Panc1 (cell line): ENCODE data around the gene ZHX3. TPM values are rescaled to one million over a fixed set of nuclear protein-coding genes. Genes with fewer than 3 reads are reported as not detected.

Experiments used
- ATAC-seq: fragments of 200-7000 bp; cut with Tn5 transposase; 2 replicates; pipeline ENCODE4 v1.9.1; 2020; ENCODE audit warnings: mild to moderate bottlenecking, moderate library complexity
- Bru-seq: library from RNA; stranded (reverse); fragments of 400-500 nt; gene quantifications from one replicate; lab custom pipeline; 2021; lab: Mats Ljungman, UMichigan
- BruChase-seq, 2 experiments: library from RNA; stranded (reverse); fragments of 400-500 nt; gene quantifications; one replicate each; lab custom pipeline; 2021; lab: Mats Ljungman, UMichigan
- BruUV-seq: library from RNA; stranded (reverse); fragments of 400-500 nt; replicated peaks from 2 replicates; lab custom pipeline; 2021; lab: Mats Ljungman, UMichigan
- CTCF ChIA-PET: fragments of 300-600 bp; sonication (Branson Sonifier 250); formaldehyde crosslinking; loops from one replicate; lab custom pipeline; 2022; ENCODE audit warnings: antibody characterized with exemption; lab: Charles Lee
- POLR2A ChIA-PET: fragments of 300-600 bp; sonication (Branson Sonifier 250); formaldehyde crosslinking; loops from one replicate; lab custom pipeline; 2022; ENCODE audit warnings: antibody characterized with exemption; lab: Charles Lee
- DNase-seq: peaks from one replicate; pipeline ENCODE4 v3.0.0-alpha.2; 2010; ENCODE audit warnings: low read depth, low spot score
- H3K27ac ChIP-seq: 2 replicates; pipeline ENCODE4 v1.5.1; 2011; ENCODE audit warnings: mild to moderate bottlenecking, low read length, inconsistent platforms
- H3K27me3 ChIP-seq: fragments of 200-500 bp; sonication (Bioruptor generic); 2 replicates; pipeline ENCODE4 v1.6.0; 2014; ENCODE audit warnings: low read length, inconsistent platforms; ENCODE audit not compliant: control insufficient read depth, insufficient read depth
- H3K36me3 ChIP-seq: fragments of 200-500 bp; sonication (Bioruptor generic); 2 replicates; pipeline ENCODE4 v1.5.1; 2014; ENCODE audit warnings: inconsistent platforms, mild to moderate bottlenecking, low read length, moderate library complexity; ENCODE audit not compliant: control insufficient read depth, insufficient read depth
- H3K4me1 ChIP-seq: 2 replicates; pipeline ENCODE4 v1.5.1; 2011; ENCODE audit warnings: inconsistent platforms, mild to moderate bottlenecking, low read length, moderate library complexity; ENCODE audit not compliant: control insufficient read depth, insufficient read depth
- H3K4me3 ChIP-seq, 2 experiments: 2 replicates each; pipeline ENCODE4 v1.5.1; 2011 to 2012; ENCODE audit warnings: low read depth in 2 of 2, low read length in 2 of 2, mild to moderate bottlenecking in 2 of 2, inconsistent platforms in 1 of 2, moderate library complexity in 1 of 2
- H3K9me3 ChIP-seq: fragments of 200-500 bp; sonication (Bioruptor generic); 2 replicates; pipeline ENCODE4 v1.5.1; 2014; ENCODE audit warnings: low read depth, mild to moderate bottlenecking, inconsistent platforms, low read length, moderate library complexity; ENCODE audit not compliant: control insufficient read depth, insufficient read depth
- CTCF ChIP-seq: fragments of 450-650 bp; IDR thresholded peaks from 2 replicates; pipeline ENCODE4 v1.5.1; 2017; ENCODE audit warnings: mild to moderate bottlenecking
- POLR2AphosphoS5 ChIP-seq: IDR thresholded peaks from 2 replicates; pipeline ENCODE4 v1.6.1; 2012; ENCODE audit warnings: mild to moderate bottlenecking, low read depth, low read length, moderate library complexity
- REST ChIP-seq, 2 experiments: IDR thresholded peaks; 2 replicates each; pipeline ENCODE4 v1.6.1; 2011 to 2012; ENCODE audit warnings: low read depth in 2 of 2, control low read depth in 1 of 2, low read length in 1 of 2, mild to moderate bottlenecking in 1 of 2, moderate library complexity in 1 of 2; ENCODE audit not compliant: insufficient read depth in 1 of 2
- SIN3A ChIP-seq: IDR thresholded peaks from 2 replicates; pipeline ENCODE4 v1.6.1; 2012; ENCODE audit warnings: low read depth, mild to moderate bottlenecking, low read length, moderate library complexity, borderline replicate concordance; ENCODE audit not compliant: insufficient read depth
- TCF7L2 ChIP-seq: IDR thresholded peaks from 2 replicates; pipeline ENCODE4 v1.6.1; 2011; ENCODE audit warnings: mild to moderate bottlenecking, low read depth, low read length, inconsistent platforms
- in situ Hi-C: cut with HindIII; loops from 2 replicates; pipeline ENCODE4 v1.10.0; 2016; ENCODE audit warnings: low sequenced_read_pairs, low pct_unique_long_range_greater_than_20kb
- intact Hi-C: fragments of 100-400 bp; cut with micrococcal nuclease; formaldehyde crosslinking; loops from one replicate; pipeline ENCODE4 v1.10.0; 2022; ENCODE audit not compliant: unreplicated experiment
- long read RNA-seq: library from polyadenylated mRNA; unstranded; transcript quantifications from one replicate; pipeline ENCODE4 v2.0.0, GENCODE V29; 2021; ENCODE audit not compliant: unreplicated experiment
- polyA plus RNA-seq: library from polyadenylated mRNA; unstranded; fragments of >200 nt; gene quantifications from one replicate; pipeline ENCODE4 v1.2.1, GENCODE V29; 2012; ENCODE audit warnings: missing spikeins; ENCODE audit not compliant: insufficient read length
- total RNA-seq: library from RNA; stranded (reverse); gene quantifications from one replicate; pipeline ENCODE4 v1.2.1, GENCODE V29; 2021; ENCODE audit not compliant: unreplicated experiment

Gene ZHX3
- total RNA-seq, result 19.8 TPM
- 9.0 TPM for polyA plus RNA-seq
- percentile 62 among the genes with signal in this experiment for Bru-seq, nascent RNA
- BruChase-seq, experiment 1, labeled RNA remaining after a 2-hour chase, result percentile 61 among the genes with signal in this experiment
- percentile 65 among the genes with signal in this experiment for BruChase-seq, experiment 2, labeled RNA remaining after a 6-hour chase
- long read RNA-seq, full-length matches to known transcripts, result 2 of 19 reads
- long read RNA-seq, partial matches to known transcripts, result 3 of 19 reads
- long read RNA-seq, other reads (novel, unspliced or antisense), result 14 of 19 reads

GRCh38 chr20:41317546-41318270 lies at the start of gene ZHX3:
ZHX3 (minus strand) TSS chr20:41317731; CDS start chr20:41204916, 112,815 bp downstream.
- Histone ChIP-seq H3K4me1 (peaks cover 11% of the 10 kb centered on the region), H3K27ac (peak within 1 kb of the TSS; percentile 85), H3K4me3 (peak within 1 kb of the TSS; percentile 71 to 89), H3K27me3 (no peaks in the 10 kb centered on the region), H3K36me3 (no peaks in the 10 kb centered on the region), H3K9me3 (no peaks in the 10 kb centered on the region)
- ATAC-seq (peak; percentile 99), DNase-seq (no peak)
- POLR2A ChIA-PET, result no interaction called here
- intact Hi-C loops (no loop called here), in situ Hi-C loops (no loop called here)
- CTCF ChIA-PET, result interaction anchor here (0.7 kb wide), 1 partner anchor 12 kb away, joined by 3 read pairs; no protein-coding TSS in a partner anchor
- peak; percentile 55; the same call in 1 of the 2 replicates for TF ChIP-seq POLR2AphosphoS5
- no peak for TF ChIP-seq REST (IDR thresholded peaks at IDR 0.05; ENCODE audit: insufficient read depth in 1 of 2, low read depth in 2 of 2, low read length in 1 of 2)
- no TSS peak for BruUV-seq

- intact Hi-C loops, result no loop called here
- no peak for ATAC-seq
Measured at GRCh38 chr20:41367393-41367695, 49.8 kb upstream of the ZHX3 start.

More at GRCh38 chr20:41367393-41367695, 49.8 kb upstream of the ZHX3 start:
- BruUV-seq, result no TSS peak
- H3K4me1 ChIP-seq, result no peaks in the 10 kb centered on the region
- no peaks in the 10 kb centered on the region for H3K9me3 ChIP-seq
- H3K27me3 ChIP-seq, result no peaks in the 10 kb centered on the region; the same call in 1 of the 2 replicates
- in situ Hi-C loops, result no loop called here
- H3K4me3 ChIP-seq, result no peak overlapping the region
- H3K36me3 ChIP-seq, result no peaks in the 10 kb centered on the region
- POLR2A ChIA-PET, result no interaction called here
- no peak for TF ChIP-seq CTCF
- TF ChIP-seq POLR2AphosphoS5, result no peak
- no peak for TF ChIP-seq SIN3A
- TF ChIP-seq TCF7L2, result no peak
- TF ChIP-seq REST (IDR thresholded peaks at IDR 0.05; ENCODE audit: insufficient read depth in 1 of 2, low read depth in 2 of 2, low read length in 1 of 2), result no peak
- no peak for DNase-seq
- no peak overlapping the region for H3K27ac ChIP-seq
- CTCF ChIA-PET, result no interaction called here
